ENCODE results near the gene TMEM82. TPM values are rescaled to one million over a fixed set of nuclear protein-coding genes. Genes with fewer than 3 reads are reported as not detected.

TMEM82 gene
- total RNA-seq, 1 donor from 2014 or later: not detected

- no peak for DNase-seq (ENCODE audit: low read depth, low spot score)
- TF ChIP-seq CTCF (conservative IDR thresholded peaks at IDR 0.05): no peak
- Mint-ChIP-seq H3K36me3 (ENCODE audit: low read depth) (no peaks in the 10 kb centered on the region), H3K4me1 (no peaks in the 10 kb centered on the region), H3K27ac (ENCODE audit: unreplicated experiment) (no peak overlapping the region), H3K4me3 (no peak overlapping the region), H3K9me3 (no peaks in the 10 kb centered on the region), H3K27me3 (ENCODE audit: low read depth) (no peaks in the 10 kb centered on the region)
Measured at GRCh38 chr1:15734296-15734695, 8.0 kb upstream of the TMEM82 start.

- TF ChIP-seq CTCF (conservative IDR thresholded peaks at IDR 0.05): no peak
- H3K36me3 Mint-ChIP-seq (ENCODE audit: low read depth): no peaks in the 10 kb centered on the region
- H3K9me3 Mint-ChIP-seq: no peaks in the 10 kb centered on the region
- H3K27ac Mint-ChIP-seq (ENCODE audit: unreplicated experiment): no peak overlapping the region
- no peaks in the 10 kb centered on the region for H3K4me1 Mint-ChIP-seq
- no peak for DNase-seq (ENCODE audit: low read depth, low spot score)
- no peaks in the 10 kb centered on the region for H3K27me3 Mint-ChIP-seq (ENCODE audit: low read depth)
- no peak overlapping the region for H3K4me3 Mint-ChIP-seq
Measured at GRCh38 chr1:15734901-15735300, 7.4 kb upstream of the TMEM82 start.

GRCh38 chr1:15735304-15736037 lies 6.8 kb upstream of the TMEM82 start:
- TF ChIP-seq CTCF (conservative IDR thresholded peaks at IDR 0.05): no peak
- Mint-ChIP-seq H3K36me3 (ENCODE audit: low read depth) (no peaks in the 10 kb centered on the region), H3K27ac (ENCODE audit: unreplicated experiment) (no peak overlapping the region), H3K27me3 (ENCODE audit: low read depth) (no peaks in the 10 kb centered on the region), H3K4me3 (no peak overlapping the region), H3K9me3 (no peaks in the 10 kb centered on the region), H3K4me1 (no peaks in the 10 kb centered on the region)
- DNase-seq (ENCODE audit: low read depth, low spot score): no peak

- Mint-ChIP-seq H3K27ac (ENCODE audit: unreplicated experiment) (no peak within 1 kb of the TSS), H3K4me3 (no peak within 1 kb of the TSS), H3K4me1 (peaks cover 4% of the 10 kb centered on the region), H3K9me3 (no peaks in the 10 kb centered on the region), H3K36me3 (ENCODE audit: low read depth) (no peaks in the 10 kb centered on the region), H3K27me3 (ENCODE audit: low read depth) (no peaks in the 10 kb centered on the region)
- no peak for TF ChIP-seq CTCF (conservative IDR thresholded peaks at IDR 0.05)
- DNase-seq (ENCODE audit: low read depth, low spot score): no peak
Measured at GRCh38 chr1:15736038-15736891, 6.0 kb upstream of the TMEM82 start, which contains the start of gene SLC25A34. SLC25A34 (plus strand) TSS chr1:15736258; CDS start chr1:15736486, 228 bp downstream.

GRCh38 chr1:15736892-15737261 lies 5.4 kb upstream of the TMEM82 start:
- Mint-ChIP-seq H3K27ac (ENCODE audit: unreplicated experiment) (no peak overlapping the region), H3K4me1 (peaks cover 8% of the 10 kb centered on the region), H3K27me3 (ENCODE audit: low read depth) (no peaks in the 10 kb centered on the region), H3K36me3 (ENCODE audit: low read depth) (no peaks in the 10 kb centered on the region), H3K4me3 (no peak overlapping the region), H3K9me3 (no peaks in the 10 kb centered on the region)
- no peak for TF ChIP-seq CTCF (conservative IDR thresholded peaks at IDR 0.05)
- DNase-seq (ENCODE audit: low read depth, low spot score): no peak

Measured in neural crest cell (in vitro differentiated cells).